Measurements from ENCODE around the gene SNX2.
A peak's percentile ranks its signal among the peaks of the same experiment; 100 is the strongest.
"Not testable (repeated sequence)": the region's sequence is repeated elsewhere in the genome, so short reads cannot be mapped to it uniquely, and the experiment has no call there.

Gene SNX2

DNA sequence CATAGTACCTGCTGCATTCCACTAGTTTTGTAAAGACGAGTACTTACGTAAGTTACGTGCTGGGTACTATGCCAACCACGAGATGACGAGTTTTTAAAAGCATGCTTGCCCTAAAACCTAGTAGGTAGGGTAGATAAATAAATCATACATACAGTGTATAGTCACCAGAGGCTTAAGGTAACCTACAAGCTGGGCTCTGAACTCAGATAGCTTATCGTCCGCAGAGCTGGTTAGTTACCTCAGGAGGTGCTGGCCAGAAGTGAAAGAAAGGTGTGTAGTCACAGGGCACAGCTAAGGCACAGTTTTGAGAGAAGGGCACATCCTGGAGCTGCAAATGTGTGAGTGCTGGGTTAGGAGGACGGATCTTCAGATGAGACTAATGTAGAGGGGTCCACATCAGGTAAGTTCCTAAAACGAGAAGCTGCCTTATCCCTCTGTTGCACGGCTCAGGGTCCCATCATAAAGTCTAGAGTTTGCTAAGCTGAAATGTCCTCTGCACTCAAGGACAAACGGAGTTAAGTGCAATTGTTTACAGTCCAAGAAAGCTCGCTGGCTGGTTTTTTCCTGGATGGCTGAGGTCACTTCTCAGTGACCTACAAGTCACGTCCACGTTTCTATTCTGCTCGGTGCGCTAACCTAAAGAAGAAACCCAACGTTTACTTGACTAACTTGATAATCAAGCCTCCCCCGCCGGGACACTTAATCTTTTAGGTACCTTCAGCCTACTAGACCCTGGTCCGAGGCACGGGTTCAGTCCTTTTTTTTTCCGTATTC, 69.4 kb downstream of the SNX2 start:
- no peak for TF ChIP-seq ZFX (IDR thresholded peaks at IDR 0.05; ENCODE audit: borderline replicate concordance)
- no peak for TF ChIP-seq CTCF (IDR thresholded peaks at IDR 0.05)
- peak overlapping the region; percentile 44 for H3K27ac ChIP-seq

GRCh38 chr5:122844910-122845228, 70.0 kb downstream of the SNX2 start:
- TF ChIP-seq CTCF (IDR thresholded peaks at IDR 0.05) (no peak), ZFX (IDR thresholded peaks at IDR 0.05; ENCODE audit: borderline replicate concordance) (no peak)
- H3K27ac ChIP-seq: peak overlapping the region; percentile 44

DNA sequence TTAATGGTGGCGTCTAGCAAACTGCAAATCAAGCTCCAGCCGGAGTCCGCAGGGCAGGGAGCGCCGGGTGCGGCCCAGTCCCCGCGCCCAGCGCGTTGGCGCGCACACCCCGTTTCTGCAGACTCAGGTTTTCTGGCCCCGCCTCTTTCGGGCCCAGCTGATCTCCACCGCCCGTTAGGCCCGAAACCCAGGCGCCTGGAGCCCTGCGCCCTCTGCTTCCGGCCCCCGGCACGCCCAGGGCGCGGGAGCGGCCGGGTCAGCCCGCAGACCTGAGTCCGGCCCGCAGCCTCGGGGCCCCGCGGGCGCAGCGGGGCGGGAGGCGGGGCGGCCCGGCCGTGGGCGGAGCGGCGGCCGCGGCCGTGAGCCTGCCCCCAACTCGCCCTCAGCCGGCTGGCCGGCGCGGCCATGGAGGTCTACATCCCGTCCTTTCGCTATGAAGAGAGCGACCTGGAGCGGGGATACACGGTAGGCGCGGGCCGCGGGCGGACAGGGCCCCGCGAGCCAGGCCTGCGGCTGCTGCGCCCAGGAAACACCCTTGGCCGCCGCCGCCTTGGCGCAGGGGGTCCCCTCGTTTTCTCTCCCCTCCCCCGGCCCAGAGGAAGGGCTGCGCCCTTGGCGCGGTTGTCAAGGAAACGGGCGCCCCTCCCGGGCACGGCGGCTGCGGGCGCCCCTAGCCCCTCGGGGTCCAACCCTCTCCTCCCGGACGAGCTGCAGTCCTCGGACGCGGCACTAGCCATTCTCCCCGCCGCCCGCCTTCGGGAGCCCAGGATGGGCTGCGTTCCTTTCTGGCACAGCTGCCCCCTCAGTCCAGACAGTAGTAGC, 70.6 kb downstream of the SNX2 start, which contains the start of gene SNX24:
SNX24 (plus strand) TSS at position 385 of the 822 bp plus-strand sequence; CDS start at position 406, 21 bp downstream.
- TF ChIP-seq CTCF (IDR thresholded peaks at IDR 0.05): no peak
- TF ChIP-seq ZFX (IDR thresholded peaks at IDR 0.05; ENCODE audit: borderline replicate concordance): no peak
- H3K27ac ChIP-seq: peak within 1 kb of the TSS; percentile 44

- peak overlapping the region; percentile 44; the same call in 1 of the 2 replicates for H3K27ac ChIP-seq
- TF ChIP-seq CTCF (IDR thresholded peaks at IDR 0.05) (no peak), ZFX (IDR thresholded peaks at IDR 0.05; ENCODE audit: borderline replicate concordance) (no peak)
These were observed 71.2 kb downstream of the SNX2 start for GRCh38 chr5:122846051-122846550.

GRCh38 chr5:122847687-122848081, 72.8 kb downstream of the SNX2 start:
- H3K27ac ChIP-seq: no peak overlapping the region
- TF ChIP-seq ZFX (IDR thresholded peaks at IDR 0.05; ENCODE audit: borderline replicate concordance): no peak
- no peak for TF ChIP-seq CTCF (IDR thresholded peaks at IDR 0.05)

DNA sequence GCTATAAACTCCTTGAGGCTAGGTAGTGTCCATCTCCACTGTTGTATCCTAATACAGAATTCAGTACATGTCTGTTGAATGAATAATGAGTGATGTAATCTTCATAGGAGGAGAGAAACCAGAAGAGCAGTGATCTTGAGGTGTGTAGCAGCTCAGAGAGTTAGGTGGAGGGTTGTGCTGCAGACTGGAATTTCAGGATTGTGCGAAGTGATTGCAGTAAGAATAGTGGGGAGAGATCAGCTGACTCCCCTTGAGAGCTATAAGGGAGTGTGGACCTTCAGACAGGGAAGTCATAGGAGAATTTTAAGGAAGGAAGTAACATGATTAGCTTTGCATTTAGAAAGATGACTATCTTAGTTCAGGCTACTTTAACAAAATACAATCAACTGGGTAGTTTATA, 74.9 kb downstream of the SNX2 start:
- TF ChIP-seq CTCF (IDR thresholded peaks at IDR 0.05) (no peak), ZFX (IDR thresholded peaks at IDR 0.05; ENCODE audit: borderline replicate concordance) (no peak)
- no peak overlapping the region for H3K27ac ChIP-seq

GRCh38 chr5:122857538-122857937, 82.7 kb downstream of the SNX2 start:
- not testable (repeated sequence) for H3K27ac ChIP-seq
